Endothelial cell of umbilical vein (primary cell): ENCODE results near the gene RASL12. TPM values are rescaled to one million over a fixed set of nuclear protein-coding genes. Genes with fewer than 3 reads are reported as not detected.

ENCODE experiments used
- BruUV-seq: library from RNA; stranded (reverse); fragments of 400-500 nt; replicated peaks from 2 replicates; lab custom pipeline; 2021; lab: Mats Ljungman, UMichigan
- CTCF ChIA-PET: fragments of 300-600, 350-600 bp; sonication (Branson Sonifier 250); formaldehyde crosslinking; loops from one replicate; lab custom pipeline; 2021; ENCODE audit warnings: antibody characterized with exemption, inconsistent platforms; lab: Charles Lee
- POLR2A ChIA-PET: fragments of 300-600, 350-600 bp; sonication (Branson Sonifier 250); formaldehyde crosslinking; loops from one replicate; lab custom pipeline; 2021; ENCODE audit warnings: antibody characterized with exemption, inconsistent platforms; lab: Charles Lee
- DNase-seq: peaks from one replicate; pipeline ENCODE4 v3.0.0-alpha.2; 2011; ENCODE audit warnings: low read depth, low spot score
- FAIRE-seq: peaks from 2 replicates; lab custom pipeline; 2011; peaks lifted over from hg19 to GRCh38; lab: Jason Lieb, UNC
- H2AFZ ChIP-seq: 2 replicates; pipeline ENCODE4 v1.6.0; 2012; ENCODE audit warnings: low read depth, low read length, control low read depth, inconsistent platforms
- H3K27ac ChIP-seq: 2 replicates; pipeline ENCODE4 v1.5.1; 2011; ENCODE audit warnings: low read depth, mild to moderate bottlenecking, control low read depth, low read length, moderate library complexity; ENCODE audit not compliant: insufficient read depth
- H3K27me3 ChIP-seq, 2 experiments: 2 replicates each; pipeline versions ENCODE4 v1.6.0 to v1.6.1; 2011; ENCODE audit warnings: low read length in 2 of 2, mixed read lengths in 1 of 2; ENCODE audit not compliant: control insufficient read depth in 2 of 2, insufficient read depth in 2 of 2
- H3K36me3 ChIP-seq, 2 experiments: 2 replicates in 1 of 2; 3 replicates in 1 of 2; pipeline ENCODE4 v1.5.1; 2011; ENCODE audit warnings: low read length in 2 of 2, mild to moderate bottlenecking in 1 of 2, moderate library complexity in 1 of 2; ENCODE audit not compliant: control insufficient read depth in 2 of 2, insufficient read depth in 2 of 2; ENCODE audit errors: extremely low read depth in 1 of 2
- H3K4me1 ChIP-seq: 3 replicates; pipeline ENCODE4 v1.5.1; 2011; ENCODE audit warnings: mild to moderate bottlenecking, low read length; ENCODE audit not compliant: control insufficient read depth, insufficient read depth; ENCODE audit errors: extremely low read depth
- H3K4me2 ChIP-seq: 2 replicates; pipeline ENCODE4 v1.6.1; 2011; ENCODE audit warnings: low read length, control low read depth, mixed read lengths; ENCODE audit not compliant: insufficient read depth
- H3K4me3 ChIP-seq, 3 experiments: fragments of 200-600 bp in 1 of 3; sonication (generic), shearing (Covaris generic) in 1 of 3; replicated peaks in 1 of 3; 2 replicates each; pipeline ENCODE4 v1.5.1; 2011 to 2016; ENCODE audit warnings: control low read depth in 3 of 3, low read length in 3 of 3, mild to moderate bottlenecking in 2 of 3, inconsistent platforms in 1 of 3, low read depth in 1 of 3, moderate library complexity in 1 of 3; ENCODE audit not compliant: insufficient read depth in 1 of 3
- H3K79me2 ChIP-seq: 2 replicates; pipeline ENCODE4 v1.6.0; 2012; ENCODE audit warnings: low read length, inconsistent platforms; ENCODE audit not compliant: control insufficient read depth, insufficient read depth
- H3K9ac ChIP-seq: replicated peaks from 2 replicates; pipeline ENCODE3; 2011; ENCODE audit warnings: low read length, control low read depth; ENCODE audit not compliant: insufficient read depth; ENCODE audit errors: extremely low read depth
- H3K9me1 ChIP-seq: replicated peaks from 3 replicates; pipeline ENCODE4 v1.6.0; 2011; ENCODE audit warnings: mild to moderate bottlenecking, low read length; ENCODE audit not compliant: control insufficient read depth, insufficient read depth; ENCODE audit errors: extremely low read depth
- H3K9me3 ChIP-seq: replicated peaks from 2 replicates; pipeline ENCODE4 v1.5.1; 2012; ENCODE audit warnings: low read length, inconsistent platforms; ENCODE audit not compliant: control insufficient read depth, insufficient read depth
- H4K20me1 ChIP-seq: replicated peaks from 2 replicates; pipeline ENCODE3; 2011; ENCODE audit warnings: mild to moderate bottlenecking, low read length; ENCODE audit not compliant: control insufficient read depth, insufficient read depth; ENCODE audit errors: extremely low read depth
- EZH2 ChIP-seq: IDR thresholded peaks from 2 replicates; pipeline ENCODE4 v1.6.1; 2012; ENCODE audit warnings: borderline replicate concordance, low read depth, mild to moderate bottlenecking, moderate library complexity, low read length, inconsistent platforms; ENCODE audit not compliant: severe bottlenecking
- FOS ChIP-seq: IDR thresholded peaks from 2 replicates; pipeline ENCODE4 v1.6.1; 2011; ENCODE audit warnings: mild to moderate bottlenecking, low read length, moderate library complexity, borderline replicate concordance; ENCODE audit not compliant: insufficient read depth
- GATA2 ChIP-seq: IDR thresholded peaks from 2 replicates; pipeline ENCODE4 v1.7.0; 2011; ENCODE audit warnings: low read depth, mild to moderate bottlenecking, moderate library complexity, mixed read lengths, low read length; ENCODE audit not compliant: insufficient read length, insufficient read depth
- JUN ChIP-seq: IDR thresholded peaks from 2 replicates; pipeline ENCODE4 v1.6.1; 2011; ENCODE audit warnings: borderline replicate concordance, low read depth; ENCODE audit not compliant: insufficient read length, insufficient read depth
- MAX ChIP-seq: IDR thresholded peaks from 2 replicates; pipeline ENCODE4 v1.6.1; 2011; ENCODE audit not compliant: insufficient read depth, insufficient read length
- MYC ChIP-seq: IDR thresholded peaks from one replicate; pipeline ENCODE4 v1.6.1; 2011; ENCODE audit warnings: mild to moderate bottlenecking, low read depth, low read length
- POLR2A ChIP-seq: IDR thresholded peaks from 2 replicates; pipeline ENCODE4 v1.6.1; 2012; ENCODE audit warnings: low read depth, mild to moderate bottlenecking, control low read depth, low read length
- POLR2AphosphoS5 ChIP-seq: IDR thresholded peaks from 2 replicates; pipeline ENCODE4 v1.6.1; 2012; ENCODE audit warnings: low read depth, mild to moderate bottlenecking, control low read depth, low read length, moderate library complexity; ENCODE audit not compliant: insufficient read depth
- dilution Hi-C: fragments of 300-500 bp; cut with MboI; formaldehyde crosslinking; loops from one replicate; pipeline ENCODE4 v1.15.0; 2019; ENCODE audit warnings: low sequenced_read_pairs; ENCODE audit not compliant: extremely low pct_ligation_motif_present
- intact Hi-C: fragments of 100-400 bp; cut with micrococcal nuclease; formaldehyde crosslinking; loops from one replicate; pipeline ENCODE4 v1.10.0; 2022
- polyA plus RNA-seq, 4 experiments: library from polyadenylated mRNA; depleted of rRNA in 3 of 4; stranded (reverse) in 3 of 4; unstranded in 1 of 4; fragments of >200 nt; gene quantifications; 2 replicates each; pipeline versions ENCODE4 v1.2.1 to v1.2.3, GENCODE V29; 2011 to 2012; ENCODE audit warnings: missing spikeins in 1 of 4
- total RNA-seq: library from RNA; stranded (reverse); gene quantifications from 2 replicates; pipeline ENCODE4 v1.2.3, GENCODE V29; 2021
- TF ChIP-seq, protein P1 (sequence below), 2 donors: IDR thresholded peaks; 1 replicate in 1 of 2; 2 replicates in 1 of 2; pipeline ENCODE4 v1.5.1; 2011; ENCODE audit warnings: low read length in 2 of 2, mild to moderate bottlenecking in 2 of 2, moderate library complexity in 2 of 2, control low read depth in 1 of 2, inconsistent platforms in 1 of 2, low read depth in 1 of 2; ENCODE audit not compliant: insufficient read depth in 1 of 2; ENCODE audit errors: extremely low read depth in 1 of 2

Gene RASL12
- total and polyA plus RNA-seq, 2 donors (not counting 3 experiments of a cell fraction or from before 2014, with no cell fraction given): not detected

GRCh38 chr15:65062061-65062460 is 5.7 kb downstream of the RASL12 start:
- intact Hi-C loops (no loop called here), dilution Hi-C loops (no loop called here)
- Histone ChIP-seq H2AFZ (no peak overlapping the region), H3K9me1 (no peaks in the 10 kb centered on the region), H3K36me3 (no peaks in the 10 kb centered on the region), H4K20me1 (no peaks in the 10 kb centered on the region), H3K4me2 (no peak overlapping the region), H3K4me3 (no peak overlapping the region), H3K4me1 (no peaks in the 10 kb centered on the region), H3K79me2 (no peaks in the 10 kb centered on the region), H3K27ac (no peak overlapping the region), H3K9ac (no peak overlapping the region), H3K9me3 (no peaks in the 10 kb centered on the region), H3K27me3 (peaks cover 17 to 22% of the 10 kb centered on the region in 2 experiments)
- FAIRE-seq (no peak), DNase-seq (no peak)
- no peak for TF ChIP-seq EZH2
- TF ChIP-seq, protein P1, sequence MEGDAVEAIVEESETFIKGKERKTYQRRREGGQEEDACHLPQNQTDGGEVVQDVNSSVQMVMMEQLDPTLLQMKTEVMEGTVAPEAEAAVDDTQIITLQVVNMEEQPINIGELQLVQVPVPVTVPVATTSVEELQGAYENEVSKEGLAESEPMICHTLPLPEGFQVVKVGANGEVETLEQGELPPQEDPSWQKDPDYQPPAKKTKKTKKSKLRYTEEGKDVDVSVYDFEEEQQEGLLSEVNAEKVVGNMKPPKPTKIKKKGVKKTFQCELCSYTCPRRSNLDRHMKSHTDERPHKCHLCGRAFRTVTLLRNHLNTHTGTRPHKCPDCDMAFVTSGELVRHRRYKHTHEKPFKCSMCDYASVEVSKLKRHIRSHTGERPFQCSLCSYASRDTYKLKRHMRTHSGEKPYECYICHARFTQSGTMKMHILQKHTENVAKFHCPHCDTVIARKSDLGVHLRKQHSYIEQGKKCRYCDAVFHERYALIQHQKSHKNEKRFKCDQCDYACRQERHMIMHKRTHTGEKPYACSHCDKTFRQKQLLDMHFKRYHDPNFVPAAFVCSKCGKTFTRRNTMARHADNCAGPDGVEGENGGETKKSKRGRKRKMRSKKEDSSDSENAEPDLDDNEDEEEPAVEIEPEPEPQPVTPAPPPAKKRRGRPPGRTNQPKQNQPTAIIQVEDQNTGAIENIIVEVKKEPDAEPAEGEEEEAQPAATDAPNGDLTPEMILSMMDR (IDR thresholded peaks at IDR 0.05; ENCODE audit: extremely low read depth in 1 of 2, insufficient read depth in 1 of 2, low read depth in 1 of 2, low read length in 2 of 2): no peak
- no peak for TF ChIP-seq MYC
- ChIA-PET POLR2A (no interaction called here), CTCF (interaction anchor here (0.6 to 4.5 kb wide), 6 partner anchors 8 to 230 kb away, joined by 3 to 29 read pairs (median 4); partner anchors contain the start of gene KBTBD13)
- BruUV-seq: no TSS peak

- Histone ChIP-seq H3K36me3 (no peaks in the 10 kb centered on the region), H3K4me3 (no peak overlapping the region), H3K4me1 (no peaks in the 10 kb centered on the region), H3K4me2 (no peak overlapping the region), H3K9me3 (no peaks in the 10 kb centered on the region), H3K79me2 (no peaks in the 10 kb centered on the region), H3K27me3 (peaks cover 7 to 12% of the 10 kb centered on the region in 2 experiments), H4K20me1 (no peaks in the 10 kb centered on the region), H3K9me1 (no peaks in the 10 kb centered on the region), H3K9ac (no peak overlapping the region), H2AFZ (no peak overlapping the region), H3K27ac (no peak overlapping the region)
- no peak for TF ChIP-seq MYC
- TF ChIP-seq POLR2A: no peak
- no peak for TF ChIP-seq EZH2
- no peak for TF ChIP-seq FOS
- no peak for TF ChIP-seq JUN
- TF ChIP-seq GATA2: no peak
- TF ChIP-seq, protein P1 (IDR thresholded peaks at IDR 0.05; ENCODE audit: extremely low read depth in 1 of 2, insufficient read depth in 1 of 2, low read depth in 1 of 2, low read length in 2 of 2): no peak
- TF ChIP-seq MAX: no peak
- TF ChIP-seq POLR2AphosphoS5: no peak
- FAIRE-seq (no peak), DNase-seq (no peak)
- no TSS peak for BruUV-seq
- ChIA-PET CTCF (interaction anchor here (0.7 to 4.5 kb wide), 6 partner anchors 9 to 23 kb away, joined by 3 to 29 read pairs (median 5); partner anchors contain the start of gene KBTBD13), POLR2A (no interaction called here)
- dilution Hi-C loops (no loop called here), intact Hi-C loops (no loop called here)
Observed at GRCh38 chr15:65060641-65061397, 7.0 kb downstream of the RASL12 start.
